HG03066 (cell line): ENCODE measurements around the gene PTCH1.

Source experiments
- ATAC-seq: cut with Tn5 transposase; IDR thresholded peaks from one replicate; pipeline ENCODE4 v1.9.1; 2021; ENCODE audit warnings: low read depth; ENCODE audit not compliant: unreplicated experiment

Gene PTCH1

GRCh38 chr9:95413793-95414192 is 103.0 kb downstream of the PTCH1 start:
- no peak for ATAC-seq

- ATAC-seq: no peak
These were observed 105.5 kb downstream of the PTCH1 start for GRCh38 chr9:95411054-95411892.

DNA sequence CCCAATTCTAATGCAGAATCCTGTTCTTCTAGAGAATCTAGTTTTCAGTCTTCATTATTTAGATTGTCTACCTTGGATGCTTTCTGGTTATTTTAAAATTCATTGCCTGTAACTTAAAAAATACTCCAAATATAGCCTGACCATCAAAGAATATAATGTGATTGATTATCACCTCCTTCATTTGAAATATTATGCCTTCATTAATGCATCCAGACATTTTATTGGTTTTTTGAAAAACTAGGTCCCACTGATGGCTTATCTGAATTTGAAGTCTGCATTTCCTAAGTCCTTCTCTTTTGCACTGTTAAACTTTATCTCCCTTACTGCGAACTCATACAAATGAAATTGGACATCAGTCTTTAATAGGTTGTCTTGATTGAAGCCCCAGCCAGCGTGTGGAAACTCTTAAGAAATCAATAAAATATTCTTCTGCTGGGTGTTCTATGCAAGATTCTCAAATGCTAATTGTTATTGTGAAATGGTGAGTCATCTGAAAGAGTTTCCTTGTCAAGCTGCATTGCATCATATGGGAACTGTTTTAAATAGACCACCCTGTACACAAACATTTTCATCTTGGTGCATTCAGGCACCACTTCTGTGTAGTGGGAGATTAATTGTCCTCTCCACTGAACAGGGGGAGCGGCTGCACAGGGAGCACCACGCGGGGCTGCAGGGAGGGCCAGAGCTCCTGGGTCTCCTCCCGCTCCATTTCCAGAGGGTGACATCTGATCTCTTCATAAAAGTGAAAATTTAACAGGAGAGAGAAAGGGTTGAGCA is 106.9 kb downstream of the PTCH1 start:
- no peak for ATAC-seq

DNA sequence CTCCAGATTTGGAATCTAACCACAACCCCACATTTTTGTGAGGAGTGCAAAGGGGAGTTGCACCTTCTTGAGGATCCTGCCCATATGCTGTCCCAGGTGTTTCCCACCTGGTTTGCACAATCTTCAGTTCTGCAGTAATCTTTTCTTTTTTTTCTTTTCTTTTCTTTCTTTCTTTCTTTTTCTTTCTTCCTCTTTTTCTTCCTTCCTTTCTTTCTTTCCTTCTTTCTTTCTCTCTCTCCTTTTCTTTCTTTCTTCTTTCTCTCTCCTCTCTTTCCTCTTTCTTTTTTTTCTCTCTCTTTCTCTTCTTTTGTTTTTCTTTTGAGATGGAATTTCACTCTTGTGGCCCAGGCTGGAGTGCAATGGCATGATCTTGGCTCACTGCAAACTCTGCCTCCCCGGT is 109.2 kb downstream of the PTCH1 start:
- no peak for ATAC-seq

- ATAC-seq: no peak
These were observed 110.7 kb downstream of the PTCH1 start for GRCh38 chr9:95406121-95406520.

DNA sequence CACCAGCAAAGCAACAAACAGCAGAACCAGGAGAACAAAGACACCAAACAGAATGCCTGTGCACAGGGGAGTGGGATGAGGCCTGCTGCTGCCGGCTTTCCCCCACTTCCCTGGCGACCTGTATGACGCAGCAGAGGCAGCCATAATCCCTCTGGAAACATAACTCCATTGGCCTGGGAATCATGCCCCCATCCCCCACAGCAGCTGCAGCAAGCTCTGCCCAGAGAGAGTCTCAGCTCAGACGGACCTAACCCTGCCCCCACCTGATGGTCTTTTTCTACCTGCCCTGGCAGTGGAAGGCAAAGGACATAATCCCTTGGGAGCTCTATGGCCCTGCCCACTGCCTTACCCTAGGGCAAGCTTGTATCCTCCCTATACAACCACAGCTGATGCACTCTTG is 117.5 kb downstream of the PTCH1 start:
- ATAC-seq: no peak
